ENCODE measurements around the gene NEUROG1. TPM values are rescaled to one million over a fixed set of nuclear protein-coding genes. Genes with fewer than 3 reads are reported as not detected.

The NEUROG1 gene
- total RNA-seq, 1 donor from 2014 or later, result not detected

DNA sequence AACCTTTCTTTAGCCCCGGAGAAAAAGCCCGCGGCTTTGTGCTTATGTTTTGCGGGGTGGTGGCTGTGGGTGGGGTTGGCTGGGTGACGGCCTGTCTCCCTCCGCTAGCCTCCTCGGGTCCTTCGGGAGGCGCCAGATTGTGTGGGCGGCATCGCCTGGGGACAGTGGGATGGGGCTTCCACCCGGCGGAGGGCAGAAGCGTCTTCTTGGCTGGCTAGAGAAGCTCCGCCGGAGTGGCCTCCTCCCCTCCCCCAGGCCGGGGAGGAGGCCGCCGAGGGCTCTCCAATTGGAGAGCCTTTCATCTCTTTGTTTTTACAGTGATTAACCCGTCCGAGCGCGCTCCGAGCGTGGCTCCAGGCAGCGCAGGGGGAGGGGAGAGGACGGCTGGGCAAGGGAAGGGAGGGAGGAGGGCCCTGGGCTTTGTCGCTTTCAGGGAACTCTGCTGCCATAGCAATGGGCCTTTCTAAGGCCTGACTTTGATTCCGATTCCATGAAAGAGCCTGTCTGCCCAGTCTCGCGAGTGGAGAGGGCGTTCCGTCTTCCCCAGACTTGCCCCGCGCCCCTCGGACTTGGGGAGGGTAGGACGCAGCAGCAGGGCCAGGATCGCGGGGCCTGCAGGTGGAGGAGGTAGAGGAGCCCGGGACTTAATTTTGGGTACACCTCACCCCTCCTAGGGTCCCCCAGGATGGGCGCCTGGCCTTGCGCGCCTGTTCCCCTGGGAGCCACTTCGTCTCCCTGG is 46.9 kb downstream of the NEUROG1 start:
- no peaks in the 10 kb centered on the region for H3K9me3 ChIP-seq (replicated peaks)
- H3K27ac ChIP-seq (replicated peaks), result no peak overlapping the region
- intact Hi-C loops (cut with micrococcal nuclease), result no loop called here
- H3K4me3 ChIP-seq, result peak overlapping the region; percentile 57
- peaks cover 30% of the 10 kb centered on the region for H3K4me1 ChIP-seq
- TF ChIP-seq, protein P1, sequence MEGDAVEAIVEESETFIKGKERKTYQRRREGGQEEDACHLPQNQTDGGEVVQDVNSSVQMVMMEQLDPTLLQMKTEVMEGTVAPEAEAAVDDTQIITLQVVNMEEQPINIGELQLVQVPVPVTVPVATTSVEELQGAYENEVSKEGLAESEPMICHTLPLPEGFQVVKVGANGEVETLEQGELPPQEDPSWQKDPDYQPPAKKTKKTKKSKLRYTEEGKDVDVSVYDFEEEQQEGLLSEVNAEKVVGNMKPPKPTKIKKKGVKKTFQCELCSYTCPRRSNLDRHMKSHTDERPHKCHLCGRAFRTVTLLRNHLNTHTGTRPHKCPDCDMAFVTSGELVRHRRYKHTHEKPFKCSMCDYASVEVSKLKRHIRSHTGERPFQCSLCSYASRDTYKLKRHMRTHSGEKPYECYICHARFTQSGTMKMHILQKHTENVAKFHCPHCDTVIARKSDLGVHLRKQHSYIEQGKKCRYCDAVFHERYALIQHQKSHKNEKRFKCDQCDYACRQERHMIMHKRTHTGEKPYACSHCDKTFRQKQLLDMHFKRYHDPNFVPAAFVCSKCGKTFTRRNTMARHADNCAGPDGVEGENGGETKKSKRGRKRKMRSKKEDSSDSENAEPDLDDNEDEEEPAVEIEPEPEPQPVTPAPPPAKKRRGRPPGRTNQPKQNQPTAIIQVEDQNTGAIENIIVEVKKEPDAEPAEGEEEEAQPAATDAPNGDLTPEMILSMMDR (IDR thresholded peaks at IDR 0.05; ENCODE audit: borderline replicate concordance), result no peak
- no peak for DNase-seq
- H3K27me3 ChIP-seq (ENCODE audit: low read depth), result peaks cover 97% of the 10 kb centered on the region
- H3K36me3 ChIP-seq, result no peaks in the 10 kb centered on the region

DNA sequence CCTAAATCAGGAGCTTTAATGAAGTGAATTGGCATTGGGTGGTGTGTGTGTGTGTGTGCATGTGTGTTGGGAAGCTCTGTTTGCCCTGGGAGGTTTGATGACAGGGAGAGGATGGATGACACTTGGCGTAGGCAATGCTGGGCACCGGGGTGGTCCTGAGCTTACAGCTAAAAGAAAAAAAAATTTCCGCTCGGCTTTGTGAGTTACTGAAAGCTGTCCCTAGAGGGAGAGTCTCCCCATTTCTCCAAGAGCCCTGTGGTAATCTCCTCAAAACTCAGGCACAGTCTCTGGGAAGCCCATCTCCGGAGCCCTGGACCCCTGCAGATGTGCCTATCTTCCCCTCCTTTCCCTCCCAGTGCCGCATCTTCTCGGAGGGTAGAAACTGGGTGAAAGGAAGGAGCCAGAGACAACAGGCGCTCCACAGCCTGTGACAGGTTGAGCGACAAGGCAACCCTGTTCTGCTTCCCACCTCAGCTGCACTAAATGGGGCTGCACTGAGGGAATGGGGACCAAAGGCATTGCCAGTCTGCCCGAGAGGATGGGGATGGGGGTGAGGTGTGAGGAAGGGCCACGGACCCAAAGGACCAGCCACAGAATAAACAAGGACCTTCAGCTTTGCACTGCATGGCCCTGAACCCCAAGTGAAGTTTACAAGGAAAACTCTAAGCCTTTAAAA is 47.8 kb downstream of the NEUROG1 start:
- Histone ChIP-seq H3K27ac (replicated peaks) (no peak overlapping the region), H3K27me3 (ENCODE audit: low read depth) (peaks cover 92% of the 10 kb centered on the region), H3K9me3 (replicated peaks) (no peaks in the 10 kb centered on the region), H3K4me1 (peaks cover 30% of the 10 kb centered on the region), H3K4me3 (no peak overlapping the region), H3K36me3 (no peaks in the 10 kb centered on the region)
- DNase-seq, result no peak
- intact Hi-C loops (cut with micrococcal nuclease), result no loop called here
- TF ChIP-seq, protein P1 (IDR thresholded peaks at IDR 0.05; ENCODE audit: borderline replicate concordance), result no peak

DNA sequence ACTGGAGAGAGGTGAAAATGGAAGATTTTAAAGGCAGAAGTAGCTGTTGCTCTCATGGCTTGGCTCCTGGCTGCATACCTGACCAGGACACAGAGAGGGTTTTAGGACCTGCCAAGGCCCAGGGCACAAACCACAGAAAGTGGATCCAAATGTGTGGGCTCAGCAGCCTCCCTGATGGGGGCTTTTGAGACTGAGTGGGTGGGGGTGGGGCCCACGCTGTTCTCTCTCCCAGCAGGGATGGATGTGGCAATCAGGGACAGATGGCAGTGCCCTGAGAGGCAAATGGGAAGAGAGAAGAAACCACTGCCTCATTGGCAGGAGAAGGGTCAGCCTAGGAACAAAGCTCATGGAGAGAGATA is 48.7 kb downstream of the NEUROG1 start:
- peaks cover 30% of the 10 kb centered on the region for H3K4me1 ChIP-seq
- no peak overlapping the region for H3K4me3 ChIP-seq
- no peaks in the 10 kb centered on the region for H3K36me3 ChIP-seq
- peaks cover 91% of the 10 kb centered on the region for H3K27me3 ChIP-seq (ENCODE audit: low read depth)
- no peaks in the 10 kb centered on the region for H3K9me3 ChIP-seq (replicated peaks)
- DNase-seq, result no peak
- H3K27ac ChIP-seq (replicated peaks), result no peak overlapping the region
- intact Hi-C loops (cut with micrococcal nuclease), result no loop called here
- TF ChIP-seq, protein P1 (IDR thresholded peaks at IDR 0.05; ENCODE audit: borderline replicate concordance), result no peak

DNA sequence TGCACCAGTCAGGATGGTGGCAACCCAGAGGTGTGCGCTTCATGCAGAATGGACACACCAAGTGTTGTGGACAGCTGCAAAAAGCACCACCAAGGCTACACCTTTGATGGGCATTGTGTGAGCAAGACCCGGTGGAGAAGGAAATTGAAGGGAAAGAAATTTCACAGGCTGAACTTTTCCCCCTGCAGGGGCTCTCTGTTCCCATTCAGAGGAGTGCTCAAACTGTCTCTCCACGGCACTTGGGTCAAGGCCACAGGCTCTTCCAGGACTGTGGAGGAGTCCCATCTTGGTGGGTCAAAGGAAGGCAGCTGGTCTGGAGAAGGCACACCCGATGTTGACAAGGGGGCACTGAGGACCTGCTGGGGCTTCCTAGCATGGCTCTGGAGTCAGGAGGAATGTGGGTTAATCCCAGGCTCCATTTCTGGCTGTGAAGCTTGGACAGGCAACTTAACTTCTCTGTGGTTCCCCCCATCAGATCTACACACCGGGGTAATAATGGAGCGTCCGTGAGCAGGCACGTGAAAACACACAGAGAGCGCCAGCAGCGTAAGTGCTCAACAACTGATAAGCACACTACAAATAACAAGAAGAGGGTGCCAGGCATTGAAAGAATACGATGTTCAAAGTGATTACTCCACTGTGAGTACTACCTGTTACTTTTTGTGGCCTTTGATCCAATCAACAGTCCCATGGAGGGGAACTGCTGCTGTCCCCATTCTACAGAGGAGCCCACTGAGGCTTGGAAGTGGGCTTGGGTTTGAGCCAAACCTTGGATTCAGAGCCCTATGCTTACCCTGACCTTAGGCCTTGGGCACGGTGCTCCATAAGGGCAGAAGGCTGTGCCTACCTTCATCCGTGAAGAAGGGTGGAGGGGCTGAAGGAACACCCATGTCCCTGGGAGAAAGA is 49.4 kb downstream of the NEUROG1 start:
- Histone ChIP-seq H3K4me3 (no peak overlapping the region), H3K27ac (replicated peaks) (no peak overlapping the region), H3K27me3 (ENCODE audit: low read depth) (peaks cover 90% of the 10 kb centered on the region), H3K4me1 (peaks cover 30% of the 10 kb centered on the region), H3K36me3 (no peaks in the 10 kb centered on the region), H3K9me3 (replicated peaks) (no peaks in the 10 kb centered on the region)
- intact Hi-C loops (cut with micrococcal nuclease), result no loop called here
- TF ChIP-seq, protein P1 (IDR thresholded peaks at IDR 0.05; ENCODE audit: borderline replicate concordance), result no peak
- DNase-seq, result no peak

DNA sequence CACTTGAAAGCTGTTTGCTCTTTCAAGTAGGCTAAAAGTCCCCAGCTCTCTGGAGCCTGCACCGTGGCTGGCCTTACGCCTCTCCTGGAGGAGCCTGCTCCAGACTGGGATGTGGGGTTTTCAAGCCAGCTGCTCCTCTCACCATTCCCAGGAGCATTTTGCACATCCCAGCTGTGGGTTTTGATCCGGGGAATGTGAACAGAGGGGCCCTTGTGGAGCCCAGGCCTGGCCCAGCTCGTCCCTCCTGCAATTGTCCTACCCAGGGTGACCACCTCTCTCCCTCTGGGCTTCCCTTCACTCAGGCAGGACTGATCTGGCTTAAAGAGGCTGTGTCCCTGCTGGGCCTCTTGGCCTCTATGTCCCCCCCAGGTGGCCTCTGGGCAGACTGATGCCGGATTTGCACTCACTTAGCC is 51.1 kb downstream of the NEUROG1 start:
- Histone ChIP-seq H3K4me3 (no peak overlapping the region), H3K27me3 (ENCODE audit: low read depth) (peaks cover 89% of the 10 kb centered on the region), H3K4me1 (peaks cover 18% of the 10 kb centered on the region), H3K27ac (replicated peaks) (no peak overlapping the region), H3K9me3 (replicated peaks) (no peaks in the 10 kb centered on the region), H3K36me3 (no peaks in the 10 kb centered on the region)
- no peak for DNase-seq
- TF ChIP-seq, protein P1 (IDR thresholded peaks at IDR 0.05; ENCODE audit: borderline replicate concordance), result no peak
- intact Hi-C loops (cut with micrococcal nuclease), result no loop called here

All from left ventricle myocardium inferior (tissue), 1 donor.